ENCODE data around the gene RNF223. TPM values are rescaled to one million over a fixed set of nuclear protein-coding genes. Genes with fewer than 3 reads are reported as not detected.

RNF223 gene
- total RNA-seq, 4 donors from 2014 or later = not detected

DNA sequence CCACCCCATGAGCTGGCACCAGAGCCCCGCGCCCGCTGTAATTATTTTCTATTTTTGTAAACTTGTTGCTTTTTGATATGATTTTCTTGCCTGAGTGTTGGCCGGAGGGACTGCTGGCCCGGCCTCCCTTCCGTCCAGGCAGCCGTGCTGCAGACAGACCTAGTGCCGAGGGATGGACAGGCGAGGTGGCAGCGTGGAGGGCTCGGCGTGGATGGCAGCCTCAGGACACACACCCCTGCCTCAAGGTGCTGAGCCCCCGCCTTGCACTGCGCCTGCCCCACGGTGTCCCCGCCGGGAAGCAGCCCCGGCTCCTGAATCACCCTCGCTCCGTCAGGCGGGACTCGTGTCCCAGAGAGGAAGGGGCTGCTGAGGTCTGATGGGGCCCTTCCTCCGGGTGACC is 19.1 kb downstream of the RNF223 start:
- intact Hi-C loops (cut with DNase I; ENCODE audit: low total_unique reads) = no loop called here
- H3K36me3 ChIP-seq = no peaks in the 10 kb centered on the region
- no peak overlapping the region for H3K4me3 ChIP-seq
- no peak for TF ChIP-seq POLR2A (IDR thresholded peaks at IDR 0.05)
- TF ChIP-seq, protein P1, sequence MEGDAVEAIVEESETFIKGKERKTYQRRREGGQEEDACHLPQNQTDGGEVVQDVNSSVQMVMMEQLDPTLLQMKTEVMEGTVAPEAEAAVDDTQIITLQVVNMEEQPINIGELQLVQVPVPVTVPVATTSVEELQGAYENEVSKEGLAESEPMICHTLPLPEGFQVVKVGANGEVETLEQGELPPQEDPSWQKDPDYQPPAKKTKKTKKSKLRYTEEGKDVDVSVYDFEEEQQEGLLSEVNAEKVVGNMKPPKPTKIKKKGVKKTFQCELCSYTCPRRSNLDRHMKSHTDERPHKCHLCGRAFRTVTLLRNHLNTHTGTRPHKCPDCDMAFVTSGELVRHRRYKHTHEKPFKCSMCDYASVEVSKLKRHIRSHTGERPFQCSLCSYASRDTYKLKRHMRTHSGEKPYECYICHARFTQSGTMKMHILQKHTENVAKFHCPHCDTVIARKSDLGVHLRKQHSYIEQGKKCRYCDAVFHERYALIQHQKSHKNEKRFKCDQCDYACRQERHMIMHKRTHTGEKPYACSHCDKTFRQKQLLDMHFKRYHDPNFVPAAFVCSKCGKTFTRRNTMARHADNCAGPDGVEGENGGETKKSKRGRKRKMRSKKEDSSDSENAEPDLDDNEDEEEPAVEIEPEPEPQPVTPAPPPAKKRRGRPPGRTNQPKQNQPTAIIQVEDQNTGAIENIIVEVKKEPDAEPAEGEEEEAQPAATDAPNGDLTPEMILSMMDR (IDR thresholded peaks at IDR 0.05) = no peak
- no peak for DNase-seq
- no peaks in the 10 kb centered on the region for H3K4me1 ChIP-seq
- H3K27ac ChIP-seq = no peak overlapping the region
- no peaks in the 10 kb centered on the region for H3K9me3 ChIP-seq
- peaks cover 1 to 6% of the 10 kb centered on the region in 2 donors for H3K27me3 ChIP-seq

GRCh38 chr1:1054099-1054700 is 19.9 kb downstream of the RNF223 start:
- intact Hi-C loops (cut with DNase I; ENCODE audit: low total_unique reads) = no loop called here
- Histone ChIP-seq H3K4me3 (no peak overlapping the region), H3K27ac (no peak overlapping the region), H3K9me3 (no peaks in the 10 kb centered on the region), H3K36me3 (no peaks in the 10 kb centered on the region), H3K4me1 (no peaks in the 10 kb centered on the region), H3K27me3 (peaks cover 0 to 4% of the 10 kb centered on the region in 2 donors)
- TF ChIP-seq, protein P1 (IDR thresholded peaks at IDR 0.05) = no peak
- no peak for TF ChIP-seq POLR2A (IDR thresholded peaks at IDR 0.05)
- DNase-seq = no peak

DNA sequence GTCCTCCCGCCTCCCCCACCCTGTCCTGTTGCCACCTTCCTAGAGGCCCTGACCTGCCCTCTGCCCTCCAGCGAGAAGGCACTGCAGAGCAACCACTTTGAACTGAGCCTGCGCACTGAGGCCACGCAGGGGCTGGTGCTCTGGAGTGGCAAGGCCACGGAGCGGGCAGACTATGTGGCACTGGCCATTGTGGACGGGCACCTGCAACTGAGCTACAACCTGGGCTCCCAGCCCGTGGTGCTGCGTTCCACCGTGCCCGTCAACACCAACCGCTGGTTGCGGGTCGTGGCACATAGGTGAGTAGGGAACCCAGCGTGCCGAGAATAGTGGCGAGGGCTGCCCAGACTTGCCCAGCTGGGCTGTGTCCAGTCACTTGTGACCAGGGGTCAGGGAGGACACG is 20.4 kb downstream of the RNF223 start:
- Histone ChIP-seq H3K9me3 (no peaks in the 10 kb centered on the region), H3K27me3 (peaks cover 0 to 4% of the 10 kb centered on the region in 2 donors), H3K27ac (no peak overlapping the region), H3K4me3 (no peak overlapping the region), H3K36me3 (no peaks in the 10 kb centered on the region), H3K4me1 (no peaks in the 10 kb centered on the region)
- TF ChIP-seq, protein P1 (IDR thresholded peaks at IDR 0.05) = no peak
- no peak for TF ChIP-seq POLR2A (IDR thresholded peaks at IDR 0.05)
- intact Hi-C loops (cut with DNase I; ENCODE audit: low total_unique reads) = no loop called here
- no peak for DNase-seq

DNA sequence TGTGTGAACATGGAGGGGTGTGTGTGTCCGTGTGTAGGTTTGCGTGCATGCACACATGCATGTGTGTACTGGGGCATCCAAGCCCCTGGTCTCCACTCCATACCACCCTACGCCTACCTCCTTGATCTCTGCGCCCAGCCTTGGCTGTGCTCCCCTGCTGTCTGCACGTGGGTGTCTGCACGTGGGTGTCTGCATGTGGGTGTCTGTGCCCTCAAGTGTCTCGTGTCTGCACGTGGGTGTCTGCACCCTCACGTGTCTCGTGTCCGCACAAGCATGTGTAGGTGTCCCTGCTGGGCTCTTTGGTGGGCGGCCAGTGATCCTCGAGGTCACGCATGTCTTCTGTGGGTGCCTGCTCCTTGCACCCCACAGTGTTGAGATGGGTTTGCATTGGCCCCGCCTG is 21.1 kb downstream of the RNF223 start:
- no peaks in the 10 kb centered on the region for H3K9me3 ChIP-seq
- H3K4me3 ChIP-seq = no peak overlapping the region
- peaks cover 0 to 2% of the 10 kb centered on the region in 2 donors for H3K27me3 ChIP-seq
- H3K27ac ChIP-seq = no peak overlapping the region
- no peaks in the 10 kb centered on the region for H3K36me3 ChIP-seq
- DNase-seq = no peak
- TF ChIP-seq, protein P1 (IDR thresholded peaks at IDR 0.05) = no peak
- TF ChIP-seq POLR2A (IDR thresholded peaks at IDR 0.05) = no peak
- intact Hi-C loops (cut with DNase I; ENCODE audit: low total_unique reads) = no loop called here
- no peaks in the 10 kb centered on the region for H3K4me1 ChIP-seq

DNA sequence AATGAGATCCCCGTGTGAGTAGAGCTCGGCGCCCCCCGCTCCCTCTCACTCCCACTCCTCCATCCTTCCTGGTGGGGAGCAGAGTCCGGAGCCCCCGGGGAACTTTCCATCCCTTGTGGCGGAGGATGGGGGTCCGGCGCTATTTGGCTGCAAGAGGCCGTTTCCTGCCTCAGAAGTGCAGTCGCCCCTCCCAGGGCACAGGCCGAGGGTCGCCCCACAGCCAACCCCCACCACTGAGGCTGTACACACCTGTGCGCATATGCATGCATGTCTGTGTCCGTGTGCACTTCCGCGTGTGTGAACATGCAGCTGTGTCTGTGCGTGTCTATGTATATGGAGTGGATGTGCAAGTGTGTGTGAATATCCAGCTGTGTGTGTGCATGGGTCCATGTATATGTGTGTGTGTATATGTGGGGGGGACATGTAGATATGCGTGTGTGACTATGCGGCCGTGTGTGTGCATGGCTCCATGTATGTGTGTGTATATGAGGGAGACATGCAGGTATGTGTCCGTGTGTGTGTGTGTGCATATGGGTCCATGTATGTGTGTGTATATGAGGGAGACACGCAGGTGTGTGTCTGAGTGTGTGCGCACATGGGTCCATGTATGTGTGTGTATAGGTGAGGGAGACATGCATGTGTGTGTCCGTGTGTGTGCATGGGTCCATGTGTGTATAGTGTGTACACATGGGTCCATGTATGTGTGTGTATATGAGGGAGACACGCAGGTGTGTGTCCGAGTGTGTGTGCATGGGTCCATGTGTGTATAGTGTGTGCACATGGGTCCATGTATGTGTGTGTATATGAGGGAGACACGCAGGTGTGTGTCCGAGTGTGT is 21.9 kb downstream of the RNF223 start:
- no peak overlapping the region for H3K27ac ChIP-seq
- H3K4me3 ChIP-seq = no peak overlapping the region
- no peaks in the 10 kb centered on the region for H3K9me3 ChIP-seq
- TF ChIP-seq POLR2A (IDR thresholded peaks at IDR 0.05) = no peak
- TF ChIP-seq, protein P1 (IDR thresholded peaks at IDR 0.05) = no peak
- intact Hi-C loops (cut with DNase I; ENCODE audit: low total_unique reads) = no loop called here
- H3K4me1 ChIP-seq = no peaks in the 10 kb centered on the region
- DNase-seq = no peak
- no peaks in the 10 kb centered on the region for H3K36me3 ChIP-seq
- H3K27me3 ChIP-seq = no peaks in the 10 kb centered on the region
